Karpas-422 (cell line): ENCODE results near the gene CDC14B. TPM values are rescaled to one million over a fixed set of nuclear protein-coding genes. Genes with fewer than 3 reads are reported as not detected.

Source experiments
- DNase-seq: peaks from one replicate; pipeline ENCODE4 v3.0.0-alpha.2; 2015
- H2AFZ ChIP-seq: fragments of 200-600 bp; sonication (generic); 2 replicates; pipeline ENCODE4 v1.6.1; 2014; ENCODE audit warnings: antibody characterized with exemption, low read length, mixed read lengths
- H3K27ac ChIP-seq: fragments of 200-600 bp; sonication (generic); 2 replicates; pipeline ENCODE4 v1.5.1; 2014; ENCODE audit warnings: mild to moderate bottlenecking, low read length, moderate library complexity
- H3K27me3 ChIP-seq: fragments of 200-600 bp; sonication (generic); 2 replicates; pipeline ENCODE4 v1.6.1; 2014; ENCODE audit warnings: low read length, mixed read lengths
- H3K36me3 ChIP-seq: fragments of 200-600 bp; sonication (generic); 2 replicates; pipeline ENCODE4 v1.6.1; 2014; ENCODE audit warnings: low read length, mixed read lengths; ENCODE audit not compliant: insufficient read depth
- H3K4me1 ChIP-seq: fragments of 200-600 bp; sonication (generic); 2 replicates; pipeline ENCODE4 v1.6.1; 2014; ENCODE audit warnings: mild to moderate bottlenecking, low read length, mixed read lengths
- H3K4me2 ChIP-seq: fragments of 200-600 bp; sonication (generic); 2 replicates; pipeline ENCODE4 v1.6.1; 2014; ENCODE audit warnings: low read length, low read depth, mild to moderate bottlenecking; ENCODE audit not compliant: poor library complexity, severe bottlenecking
- H3K4me3 ChIP-seq: fragments of 200-600 bp; sonication (generic); 2 replicates; pipeline ENCODE4 v1.5.1; 2014; ENCODE audit warnings: mild to moderate bottlenecking, antibody characterized with exemption, low read length, mixed read lengths
- H3K79me2 ChIP-seq: fragments of 200-600 bp; sonication (generic); 2 replicates; pipeline ENCODE4 v1.6.1; 2014; ENCODE audit warnings: mild to moderate bottlenecking, low read length, mixed read lengths
- H3K9ac ChIP-seq: fragments of 200-600 bp; sonication (generic); 2 replicates; pipeline ENCODE4 v1.6.0; 2014; ENCODE audit warnings: low read length
- H3K9me2 ChIP-seq: fragments of 200-600 bp; sonication (generic), shearing (Covaris generic); replicated peaks from 2 replicates; pipeline ENCODE4 v1.6.0; 2014; ENCODE audit warnings: mild to moderate bottlenecking, low read length, moderate library complexity; ENCODE audit not compliant: insufficient read depth
- H3K9me3 ChIP-seq: fragments of 300-700, 200-600 bp; sonication (generic); 2 replicates; pipeline ENCODE4 v1.6.1; 2014; ENCODE audit warnings: low read length, mixed read lengths
- H4K20me1 ChIP-seq: fragments of 200-600 bp; sonication (generic); 2 replicates; pipeline ENCODE4 v1.6.1; 2014; ENCODE audit warnings: mild to moderate bottlenecking, antibody characterized with exemption, low read length, low read depth; ENCODE audit not compliant: insufficient read depth
- total RNA-seq: library from RNA; depleted of rRNA; stranded (reverse); fragments of >200 nt; shearing (Covaris generic); gene quantifications from 2 replicates; pipeline ENCODE4 v1.2.3, GENCODE V29; 2014; ENCODE audit warnings: low replicate concordance

Gene CDC14B
- total RNA-seq, 1 experiment from 2014 or later = 1.3 TPM

GRCh38 chr9:96483197-96483596 lies 136.4 kb downstream of the CDC14B start:
- Histone ChIP-seq H3K9me3 (no peaks in the 10 kb centered on the region), H3K4me2 (no peak overlapping the region), H3K27me3 (no peaks in the 10 kb centered on the region), H3K36me3 (no peaks in the 10 kb centered on the region), H4K20me1 (no peaks in the 10 kb centered on the region), H3K9me2 (no peaks in the 10 kb centered on the region), H2AFZ (no peak overlapping the region), H3K4me1 (peaks cover 20% of the 10 kb centered on the region), H3K4me3 (no peak overlapping the region), H3K9ac (no peak overlapping the region), H3K27ac (no peak overlapping the region), H3K79me2 (no peaks in the 10 kb centered on the region)
- no peak for DNase-seq

GRCh38 chr9:96482476-96482875 lies 137.2 kb downstream of the CDC14B start:
- Histone ChIP-seq H3K4me3 (no peak overlapping the region), H3K36me3 (no peaks in the 10 kb centered on the region), H3K79me2 (no peaks in the 10 kb centered on the region), H3K27me3 (no peaks in the 10 kb centered on the region), H3K27ac (no peak overlapping the region), H3K9ac (no peak overlapping the region), H2AFZ (no peak overlapping the region), H3K4me1 (peaks cover 20% of the 10 kb centered on the region), H3K9me3 (no peaks in the 10 kb centered on the region), H4K20me1 (no peaks in the 10 kb centered on the region), H3K9me2 (no peaks in the 10 kb centered on the region), H3K4me2 (no peak overlapping the region)
- DNase-seq = no peak

- Histone ChIP-seq H2AFZ (no peak overlapping the region), H3K9ac (no peak overlapping the region), H3K27ac (no peak overlapping the region), H3K4me1 (peaks cover 20% of the 10 kb centered on the region), H3K9me2 (no peaks in the 10 kb centered on the region), H3K27me3 (no peaks in the 10 kb centered on the region), H3K4me2 (no peak overlapping the region), H3K36me3 (no peaks in the 10 kb centered on the region), H3K79me2 (no peaks in the 10 kb centered on the region), H3K4me3 (no peak overlapping the region), H4K20me1 (no peaks in the 10 kb centered on the region), H3K9me3 (no peaks in the 10 kb centered on the region)
- no peak for DNase-seq
These were observed 138.9 kb downstream of the CDC14B start for GRCh38 chr9:96480736-96481135.

GRCh38 chr9:96478829-96479371 lies 140.7 kb downstream of the CDC14B start:
- no peak overlapping the region for H3K27ac ChIP-seq
- H2AFZ ChIP-seq = no peak overlapping the region
- H3K9ac ChIP-seq = no peak overlapping the region
- H3K9me2 ChIP-seq = no peaks in the 10 kb centered on the region
- H3K36me3 ChIP-seq = no peaks in the 10 kb centered on the region
- H3K9me3 ChIP-seq = no peaks in the 10 kb centered on the region
- H3K4me2 ChIP-seq = peak overlapping the region; percentile 19
- no peak overlapping the region for H3K4me3 ChIP-seq
- peaks cover 9% of the 10 kb centered on the region for H3K4me1 ChIP-seq
- no peaks in the 10 kb centered on the region for H4K20me1 ChIP-seq
- H3K79me2 ChIP-seq = no peaks in the 10 kb centered on the region
- H3K27me3 ChIP-seq = no peaks in the 10 kb centered on the region
- DNase-seq = peak; percentile 50

- Histone ChIP-seq H3K27ac (no peak overlapping the region), H3K36me3 (no peaks in the 10 kb centered on the region), H3K9ac (no peak overlapping the region), H4K20me1 (no peaks in the 10 kb centered on the region), H3K4me3 (no peak overlapping the region), H3K9me2 (no peaks in the 10 kb centered on the region), H2AFZ (no peak overlapping the region), H3K9me3 (no peaks in the 10 kb centered on the region), H3K79me2 (no peaks in the 10 kb centered on the region), H3K4me1 (peaks cover 9% of the 10 kb centered on the region), H3K27me3 (no peaks in the 10 kb centered on the region), H3K4me2 (no peak overlapping the region)
- no peak for DNase-seq
These were observed 143.1 kb downstream of the CDC14B start for GRCh38 chr9:96476591-96476990.

GRCh38 chr9:96476013-96476412 lies 143.6 kb downstream of the CDC14B start:
- no peak overlapping the region for H2AFZ ChIP-seq
- H3K27me3 ChIP-seq = no peaks in the 10 kb centered on the region
- no peaks in the 10 kb centered on the region for H3K9me3 ChIP-seq
- H3K9ac ChIP-seq = no peak overlapping the region
- H3K4me2 ChIP-seq = no peak overlapping the region
- H4K20me1 ChIP-seq = no peaks in the 10 kb centered on the region
- no peaks in the 10 kb centered on the region for H3K9me2 ChIP-seq
- H3K36me3 ChIP-seq = no peaks in the 10 kb centered on the region
- H3K79me2 ChIP-seq = no peaks in the 10 kb centered on the region
- no peak overlapping the region for H3K4me3 ChIP-seq
- DNase-seq = no peak
- H3K27ac ChIP-seq = no peak overlapping the region
- H3K4me1 ChIP-seq = peaks cover 9% of the 10 kb centered on the region

GRCh38 chr9:96467784-96468183 lies 151.9 kb downstream of the CDC14B start:
- no peak overlapping the region for H3K27ac ChIP-seq
- H3K4me2 ChIP-seq = no peak overlapping the region
- no peaks in the 10 kb centered on the region for H3K4me1 ChIP-seq
- no peaks in the 10 kb centered on the region for H3K36me3 ChIP-seq
- no peak for DNase-seq
- H3K79me2 ChIP-seq = no peaks in the 10 kb centered on the region
- no peak overlapping the region for H2AFZ ChIP-seq
- no peak overlapping the region for H3K9ac ChIP-seq
- H3K4me3 ChIP-seq = no peak overlapping the region
- H4K20me1 ChIP-seq = no peaks in the 10 kb centered on the region
- no peaks in the 10 kb centered on the region for H3K27me3 ChIP-seq
- H3K9me2 ChIP-seq = no peaks in the 10 kb centered on the region
- H3K9me3 ChIP-seq = no peaks in the 10 kb centered on the region

GRCh38 chr9:96464426-96464825 lies 155.2 kb downstream of the CDC14B start:
- Histone ChIP-seq H3K27ac (no peak overlapping the region), H3K9me2 (no peaks in the 10 kb centered on the region), H3K79me2 (no peaks in the 10 kb centered on the region), H3K9ac (no peak overlapping the region), H2AFZ (no peak overlapping the region), H3K27me3 (no peaks in the 10 kb centered on the region), H3K9me3 (no peaks in the 10 kb centered on the region), H4K20me1 (no peaks in the 10 kb centered on the region), H3K4me2 (no peak overlapping the region), H3K36me3 (no peaks in the 10 kb centered on the region), H3K4me3 (no peak overlapping the region), H3K4me1 (no peaks in the 10 kb centered on the region)
- no peak for DNase-seq

- H3K4me2 ChIP-seq = no peak overlapping the region
- no peaks in the 10 kb centered on the region for H4K20me1 ChIP-seq
- no peak for DNase-seq
- H3K9me3 ChIP-seq = no peaks in the 10 kb centered on the region
- no peak overlapping the region for H3K9ac ChIP-seq
- no peaks in the 10 kb centered on the region for H3K4me1 ChIP-seq
- H3K9me2 ChIP-seq = no peaks in the 10 kb centered on the region
- no peaks in the 10 kb centered on the region for H3K79me2 ChIP-seq
- no peaks in the 10 kb centered on the region for H3K27me3 ChIP-seq
- H3K27ac ChIP-seq = no peak overlapping the region
- no peak overlapping the region for H2AFZ ChIP-seq
- no peak overlapping the region for H3K4me3 ChIP-seq
- H3K36me3 ChIP-seq = no peaks in the 10 kb centered on the region
These were observed 157.1 kb downstream of the CDC14B start for GRCh38 chr9:96462541-96462940.
